HG03066 (cell line): ENCODE results near the gene RPTOR.
"Not testable (repeated sequence)": the region's sequence is repeated elsewhere in the genome, so short reads cannot be mapped to it uniquely, and the experiment has no call there.

ENCODE experiments used
- ATAC-seq: cut with Tn5 transposase; IDR thresholded peaks from one replicate; pipeline ENCODE4 v1.9.1; 2021; ENCODE audit warnings: low read depth; ENCODE audit not compliant: unreplicated experiment

Gene RPTOR

DNA sequence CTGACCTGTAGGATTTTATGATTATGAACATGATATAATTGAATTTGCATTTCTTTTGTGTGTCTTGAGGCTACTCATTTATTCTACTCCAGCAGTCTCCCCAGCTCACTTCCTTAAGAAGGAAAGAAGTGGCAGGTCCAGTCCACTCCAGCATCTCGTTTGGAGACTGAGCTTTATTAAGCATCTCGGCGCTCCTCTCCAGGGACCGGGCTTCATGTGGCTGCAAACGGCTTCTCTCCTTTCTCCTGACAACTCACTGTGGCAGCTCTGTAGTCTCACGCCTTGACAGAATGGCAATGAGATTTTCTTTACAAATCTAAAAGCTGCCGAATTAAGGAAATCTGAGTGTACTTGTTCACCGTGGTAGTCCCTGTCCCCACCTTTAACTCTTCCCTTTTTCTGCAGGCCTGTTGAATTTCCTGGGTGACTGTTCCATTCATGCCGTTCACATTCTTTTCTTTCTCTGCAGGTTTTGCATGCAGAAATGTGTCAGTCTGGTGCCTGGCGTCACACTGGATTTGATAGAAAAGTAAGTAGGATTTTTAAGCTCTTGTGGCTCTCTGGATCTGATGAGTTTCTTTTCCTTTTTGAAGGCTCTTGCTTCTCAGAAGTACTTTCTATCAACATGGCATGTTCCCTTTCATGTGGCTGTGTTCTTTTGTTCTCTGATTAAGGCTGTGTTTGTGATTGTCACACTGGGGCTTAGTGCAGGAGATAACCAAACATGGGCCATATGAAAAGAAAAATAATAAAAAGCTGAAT lies 246.5 kb downstream of the RPTOR start:
- no peak for ATAC-seq

- ATAC-seq, result no peak
Observed at GRCh38 chr17:80791758-80792284, 247.2 kb downstream of the RPTOR start.

GRCh38 chr17:80792373-80792781 lies 247.7 kb downstream of the RPTOR start:
- ATAC-seq, result no peak

- no peak for ATAC-seq
Observed at GRCh38 chr17:80793421-80793820, 248.8 kb downstream of the RPTOR start.

- no peak for ATAC-seq
Observed at GRCh38 chr17:80793851-80794267, 249.2 kb downstream of the RPTOR start.

- ATAC-seq, result no peak
Observed at GRCh38 chr17:80794281-80795089, 249.8 kb downstream of the RPTOR start.

GRCh38 chr17:80795090-80795580 lies 250.5 kb downstream of the RPTOR start:
- ATAC-seq, result no peak

- ATAC-seq, result no peak
Observed at GRCh38 chr17:80795754-80796153, 251.1 kb downstream of the RPTOR start.

DNA sequence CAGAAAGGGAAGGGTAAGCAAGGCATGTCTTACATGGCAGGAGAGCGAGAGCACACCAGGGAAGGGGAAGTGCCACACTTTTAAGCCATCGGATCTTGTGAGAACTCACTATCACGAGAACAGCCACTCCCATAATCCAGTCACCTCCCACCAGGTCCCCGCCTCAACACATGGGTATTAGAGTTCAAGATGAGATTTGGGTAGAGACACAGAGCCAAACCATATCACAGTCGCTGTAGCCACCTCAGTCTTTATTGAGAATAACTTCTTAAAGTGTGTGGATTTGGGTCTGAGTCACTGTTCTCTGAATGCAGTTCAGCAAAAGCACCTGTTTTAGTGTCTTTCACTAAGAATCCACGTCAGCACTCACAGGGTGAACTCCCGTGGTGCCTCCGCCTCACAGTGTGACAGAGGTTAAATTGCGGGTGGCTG lies 251.8 kb downstream of the RPTOR start:
- ATAC-seq, result no peak

- not testable (repeated sequence) for ATAC-seq
Observed at GRCh38 chr17:80797222-80797621, 252.6 kb downstream of the RPTOR start.

DNA sequence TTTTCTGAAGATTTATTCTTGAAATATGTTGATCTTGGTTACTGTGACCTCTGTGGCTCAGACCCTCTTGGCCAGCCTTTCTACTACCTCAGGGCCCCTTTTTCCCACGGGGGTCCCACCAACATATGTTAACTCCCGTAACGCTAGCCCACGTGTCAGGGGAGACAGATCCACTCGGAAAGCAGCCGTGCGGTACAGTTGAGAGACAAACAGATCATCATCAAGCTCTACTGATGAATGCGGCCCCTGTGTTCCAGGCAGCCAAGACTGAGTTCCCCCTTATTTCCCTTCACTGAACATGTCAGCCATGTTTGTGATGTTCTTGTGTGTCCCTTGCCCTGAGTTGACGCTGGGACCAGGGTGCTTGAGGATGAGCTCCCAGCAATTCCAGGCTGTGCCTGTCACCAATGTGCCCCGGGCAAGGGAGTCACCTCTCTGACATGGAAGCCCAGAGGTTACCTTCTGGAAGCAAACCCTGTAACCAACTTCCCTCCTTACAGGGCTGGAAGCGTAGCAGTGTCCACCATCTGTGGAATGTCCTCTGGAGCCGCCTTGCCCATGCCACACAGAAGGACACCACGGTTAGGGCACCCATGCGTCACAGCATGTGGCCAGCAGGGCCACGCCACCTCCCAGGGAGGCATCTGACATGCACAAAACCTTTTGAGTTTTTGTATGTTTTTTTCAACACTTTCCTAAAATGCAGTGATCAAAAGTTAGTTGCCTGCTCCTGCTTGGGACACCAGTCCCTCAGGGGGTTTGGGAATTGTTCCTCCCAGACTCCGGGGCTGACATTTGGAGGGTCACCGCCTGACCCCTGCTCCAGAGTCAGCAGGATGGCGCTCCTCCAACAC lies 253.3 kb downstream of the RPTOR start:
- ATAC-seq, result no peak

- ATAC-seq, result no peak
Observed at GRCh38 chr17:80798595-80799537, 254.2 kb downstream of the RPTOR start.

- ATAC-seq, result no peak
Observed at GRCh38 chr17:80799538-80800480, 255.2 kb downstream of the RPTOR start.

DNA sequence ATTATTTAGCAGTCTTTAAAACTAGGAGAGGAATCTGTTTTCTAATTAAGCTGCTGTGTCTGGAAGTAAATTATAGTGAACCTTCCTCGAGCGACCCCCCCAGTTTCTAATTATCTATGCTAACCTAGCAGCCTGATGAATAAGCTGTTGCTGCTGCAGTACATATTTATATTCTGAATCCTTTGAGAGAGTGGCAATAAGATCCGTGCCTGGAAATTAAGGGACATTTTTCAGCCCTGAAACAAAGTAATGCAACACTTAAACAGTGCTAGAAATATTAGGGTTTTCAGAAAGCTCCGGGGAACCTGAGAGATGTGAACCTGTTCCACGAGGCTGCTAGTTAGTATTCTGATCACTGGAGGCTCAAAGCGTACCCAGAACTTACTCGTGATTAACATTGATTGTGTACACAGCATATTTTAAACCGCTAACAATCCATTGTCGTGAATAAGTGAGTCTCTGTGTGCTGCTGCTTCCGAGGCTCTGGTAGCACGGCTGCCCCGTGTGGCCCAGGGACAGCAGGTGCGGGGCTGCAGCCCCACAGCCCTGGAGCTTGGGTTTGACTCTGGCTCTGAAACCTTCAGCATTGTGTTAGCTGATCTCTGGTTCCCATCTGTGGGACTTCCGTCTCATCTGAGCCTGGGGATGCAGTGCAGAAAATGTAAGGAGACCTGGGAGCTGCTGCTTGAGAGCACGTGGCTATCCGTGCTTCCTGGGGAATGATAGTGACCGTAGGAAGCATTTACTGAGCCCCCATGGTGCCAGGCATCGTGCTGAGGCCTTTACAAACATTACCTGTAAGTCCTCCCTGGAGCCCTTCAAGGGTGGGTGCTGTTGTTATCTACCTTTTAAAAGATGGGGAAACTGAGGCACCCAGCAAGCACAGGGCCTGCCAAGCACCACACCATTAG lies 256.1 kb downstream of the RPTOR start:
- ATAC-seq, result no peak

GRCh38 chr17:80802626-80803450 lies 258.2 kb downstream of the RPTOR start:
- no peak for ATAC-seq
